Mesothelial cell of epicardium (in vitro differentiated cells): Measurements from ENCODE around the gene ZNF223. TPM values are rescaled to one million over a fixed set of nuclear protein-coding genes. Genes with fewer than 3 reads are reported as not detected.

Experiments used
- DNase-seq, 2 experiments: peaks; one replicate each; pipeline ENCODE4 v3.0.0; 2021; ENCODE audit warnings: low spot score in 2 of 2; ENCODE audit not compliant: unreplicated experiment in 2 of 2
- H3K27ac Mint-ChIP-seq: 2 replicates; pipeline ENCODE4 v1.8.0; 2021; ENCODE audit warnings: mixed read lengths
- H3K27me3 Mint-ChIP-seq: 2 replicates; pipeline ENCODE4 v1.8.0; 2021; ENCODE audit warnings: low read depth, mixed read lengths
- H3K36me3 Mint-ChIP-seq: 2 replicates; pipeline ENCODE4 v1.8.0; 2021; ENCODE audit warnings: mixed read lengths
- H3K4me1 Mint-ChIP-seq: 2 replicates; pipeline ENCODE4 v1.8.0; 2021; ENCODE audit warnings: mixed read lengths
- H3K4me3 Mint-ChIP-seq: 2 replicates; pipeline ENCODE4 v1.8.0; 2021; ENCODE audit warnings: mild to moderate bottlenecking, moderate library complexity, mixed read lengths
- H3K9me3 Mint-ChIP-seq: 2 replicates; pipeline ENCODE4 v1.8.0; 2021; ENCODE audit warnings: mixed read lengths
- total RNA-seq: library from RNA; stranded (reverse); gene quantifications from 3 replicates; pipeline ENCODE4 v1.2.1, GENCODE V29; 2021
- TF ChIP-seq, protein P1 (sequence below): fragments of 200-600 bp; sonication (generic); IDR thresholded peaks from one replicate; pipeline ENCODE4 v1.5.0; 2021; ENCODE audit warnings: antibody characterized with exemption; ENCODE audit not compliant: unreplicated experiment

Gene ZNF223
- total RNA-seq, 1 donor from 2014 or later, result 9.2 TPM

DNA sequence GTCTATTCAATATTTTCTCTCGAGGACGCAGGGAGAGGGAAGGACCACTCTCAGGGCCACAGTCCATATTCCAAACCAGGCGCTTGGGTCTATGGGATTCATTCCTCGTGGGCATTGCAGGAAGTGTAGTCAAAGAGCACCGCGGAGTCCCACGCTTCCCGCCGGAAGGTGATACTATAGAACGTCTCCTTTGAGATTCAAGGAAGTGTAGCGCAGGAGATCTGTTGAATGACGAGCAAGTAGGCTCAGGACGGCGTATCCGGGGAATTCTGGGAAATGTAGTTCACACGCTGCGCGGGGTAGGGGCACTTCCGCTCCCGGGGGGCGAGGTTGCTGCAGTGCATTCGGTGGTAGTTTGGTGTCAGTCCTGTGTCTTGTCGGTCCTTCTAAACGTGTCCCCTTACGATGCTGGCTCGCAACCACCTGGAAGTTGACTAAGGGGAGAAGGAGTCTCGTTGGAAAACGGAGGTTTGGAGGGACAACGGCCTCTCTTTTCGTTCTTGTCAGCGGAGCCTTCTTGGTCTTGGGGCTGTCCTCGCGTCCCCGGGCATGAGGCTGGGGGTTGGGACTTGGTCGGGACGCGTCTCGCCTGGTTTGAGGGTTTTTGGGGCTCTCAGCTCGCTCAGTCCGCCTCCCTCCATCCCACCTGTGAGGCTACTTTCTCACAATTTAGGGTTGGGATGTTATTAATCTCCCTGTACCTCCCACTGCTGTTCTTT is 20.1 kb downstream of the ZNF223 start, which contains the start of gene ZNF284:
ZNF284 (plus strand) TSS at position 336 of the 719 bp plus-strand sequence. CDS start 4,231 bp downstream, outside the sequence.
- peak within 1 kb of the TSS; percentile 92 for H3K4me3 Mint-ChIP-seq
- peaks cover 45% of the 10 kb centered on the region for H3K36me3 Mint-ChIP-seq
- H3K27me3 Mint-ChIP-seq, result no peaks in the 10 kb centered on the region
- TF ChIP-seq, protein P1, sequence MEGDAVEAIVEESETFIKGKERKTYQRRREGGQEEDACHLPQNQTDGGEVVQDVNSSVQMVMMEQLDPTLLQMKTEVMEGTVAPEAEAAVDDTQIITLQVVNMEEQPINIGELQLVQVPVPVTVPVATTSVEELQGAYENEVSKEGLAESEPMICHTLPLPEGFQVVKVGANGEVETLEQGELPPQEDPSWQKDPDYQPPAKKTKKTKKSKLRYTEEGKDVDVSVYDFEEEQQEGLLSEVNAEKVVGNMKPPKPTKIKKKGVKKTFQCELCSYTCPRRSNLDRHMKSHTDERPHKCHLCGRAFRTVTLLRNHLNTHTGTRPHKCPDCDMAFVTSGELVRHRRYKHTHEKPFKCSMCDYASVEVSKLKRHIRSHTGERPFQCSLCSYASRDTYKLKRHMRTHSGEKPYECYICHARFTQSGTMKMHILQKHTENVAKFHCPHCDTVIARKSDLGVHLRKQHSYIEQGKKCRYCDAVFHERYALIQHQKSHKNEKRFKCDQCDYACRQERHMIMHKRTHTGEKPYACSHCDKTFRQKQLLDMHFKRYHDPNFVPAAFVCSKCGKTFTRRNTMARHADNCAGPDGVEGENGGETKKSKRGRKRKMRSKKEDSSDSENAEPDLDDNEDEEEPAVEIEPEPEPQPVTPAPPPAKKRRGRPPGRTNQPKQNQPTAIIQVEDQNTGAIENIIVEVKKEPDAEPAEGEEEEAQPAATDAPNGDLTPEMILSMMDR, result no peak
- peaks cover 19% of the 10 kb centered on the region for H3K4me1 Mint-ChIP-seq
- DNase-seq, result peak; percentile 60 to 83
- peak within 1 kb of the TSS; percentile 95 for H3K27ac Mint-ChIP-seq
- H3K9me3 Mint-ChIP-seq, result peaks cover 40% of the 10 kb centered on the region

DNA sequence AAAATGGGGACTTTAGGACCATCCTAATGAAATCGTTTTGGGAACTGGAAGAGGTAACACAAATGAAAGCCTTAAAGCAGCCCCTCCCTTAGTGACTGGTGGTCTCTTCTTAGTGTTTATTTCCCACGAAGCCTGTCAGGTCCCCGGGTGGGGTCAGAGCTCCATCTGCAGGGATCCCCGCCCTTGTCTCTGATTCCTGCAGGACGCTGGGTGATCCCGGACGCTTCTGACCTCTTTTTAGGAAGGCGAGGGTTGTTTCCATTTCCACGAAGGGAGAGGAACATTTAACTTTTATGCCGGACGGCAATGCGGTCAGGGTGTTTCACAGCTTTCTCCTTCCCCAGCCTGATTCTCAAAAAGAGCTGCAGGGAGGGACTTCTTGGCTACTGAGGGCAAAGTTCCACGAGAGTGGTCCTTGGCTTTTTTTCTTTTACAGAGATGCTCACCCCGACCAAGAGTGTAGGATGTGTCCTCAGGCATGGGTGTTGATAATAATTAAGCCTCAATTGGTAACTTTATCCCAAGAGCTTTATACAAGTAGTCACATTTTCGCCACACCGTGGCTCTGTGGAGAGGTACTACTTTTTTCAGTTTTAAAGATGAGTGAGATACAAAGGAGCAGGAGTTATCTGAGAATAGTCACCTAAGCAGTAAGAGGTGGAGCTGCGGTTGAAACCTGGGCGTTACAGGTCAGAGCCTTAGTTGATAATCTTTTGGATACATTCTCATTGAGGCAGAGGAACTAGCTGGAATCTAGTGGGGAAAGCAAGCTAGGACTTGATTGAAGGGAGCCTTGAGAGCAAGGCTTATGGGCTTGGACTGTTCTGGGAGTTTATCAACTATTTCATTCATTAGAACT is 20.9 kb downstream of the ZNF223 start:
- peaks cover 35% of the 10 kb centered on the region for H3K9me3 Mint-ChIP-seq
- H3K27ac Mint-ChIP-seq, result no peak overlapping the region
- peak overlapping the region; percentile 92 for H3K4me3 Mint-ChIP-seq
- peaks cover 19% of the 10 kb centered on the region for H3K4me1 Mint-ChIP-seq
- no peak for DNase-seq
- TF ChIP-seq, protein P1, result no peak
- H3K36me3 Mint-ChIP-seq, result peaks cover 43% of the 10 kb centered on the region
- H3K27me3 Mint-ChIP-seq, result no peaks in the 10 kb centered on the region

DNA sequence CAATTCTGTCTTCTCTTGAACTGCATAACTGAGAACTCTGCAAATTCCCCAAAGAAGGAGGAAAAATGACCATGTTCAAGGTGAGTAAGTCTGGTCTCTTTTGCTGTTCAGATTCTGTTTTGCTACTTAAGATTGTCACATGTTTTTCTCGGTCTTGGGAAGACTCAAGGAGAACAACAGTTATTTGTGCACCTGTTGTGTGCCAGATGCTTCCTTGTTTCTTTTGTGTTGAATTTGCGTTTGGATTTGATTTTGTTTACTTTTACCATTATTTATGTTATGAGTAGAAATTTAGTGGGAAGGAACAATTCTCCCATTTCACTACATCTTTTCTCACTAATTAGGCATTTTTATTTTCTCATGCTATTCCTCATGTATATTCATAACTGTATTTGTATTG is 24.5 kb downstream of the ZNF223 start:
- H3K4me3 Mint-ChIP-seq, result no peak overlapping the region
- DNase-seq, result no peak
- H3K36me3 Mint-ChIP-seq, result peaks cover 27% of the 10 kb centered on the region
- H3K27me3 Mint-ChIP-seq, result no peaks in the 10 kb centered on the region
- peaks cover 17% of the 10 kb centered on the region for H3K4me1 Mint-ChIP-seq
- H3K9me3 Mint-ChIP-seq, result peaks cover 5% of the 10 kb centered on the region
- TF ChIP-seq, protein P1, result no peak
- H3K27ac Mint-ChIP-seq, result no peak overlapping the region

DNA sequence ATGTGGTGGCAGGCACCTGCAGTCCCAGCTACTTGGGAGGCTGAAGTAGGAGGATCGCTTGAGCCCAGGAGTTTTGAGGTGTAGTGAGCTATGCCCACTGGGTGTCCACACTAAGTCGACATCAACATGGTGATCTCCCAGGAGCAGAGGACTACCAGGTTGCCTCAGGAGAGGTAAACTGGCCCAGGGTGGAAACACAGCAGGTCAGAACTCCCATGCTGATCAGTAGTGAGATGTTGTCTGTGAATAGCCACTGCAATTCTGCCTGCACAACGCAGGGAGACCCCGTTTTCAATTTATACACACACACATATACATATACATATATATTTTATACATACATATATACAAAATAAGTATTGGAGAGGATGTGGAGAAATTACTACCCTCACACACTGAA is 40.3 kb downstream of the ZNF223 start:
- no peaks in the 10 kb centered on the region for H3K9me3 Mint-ChIP-seq

DNA sequence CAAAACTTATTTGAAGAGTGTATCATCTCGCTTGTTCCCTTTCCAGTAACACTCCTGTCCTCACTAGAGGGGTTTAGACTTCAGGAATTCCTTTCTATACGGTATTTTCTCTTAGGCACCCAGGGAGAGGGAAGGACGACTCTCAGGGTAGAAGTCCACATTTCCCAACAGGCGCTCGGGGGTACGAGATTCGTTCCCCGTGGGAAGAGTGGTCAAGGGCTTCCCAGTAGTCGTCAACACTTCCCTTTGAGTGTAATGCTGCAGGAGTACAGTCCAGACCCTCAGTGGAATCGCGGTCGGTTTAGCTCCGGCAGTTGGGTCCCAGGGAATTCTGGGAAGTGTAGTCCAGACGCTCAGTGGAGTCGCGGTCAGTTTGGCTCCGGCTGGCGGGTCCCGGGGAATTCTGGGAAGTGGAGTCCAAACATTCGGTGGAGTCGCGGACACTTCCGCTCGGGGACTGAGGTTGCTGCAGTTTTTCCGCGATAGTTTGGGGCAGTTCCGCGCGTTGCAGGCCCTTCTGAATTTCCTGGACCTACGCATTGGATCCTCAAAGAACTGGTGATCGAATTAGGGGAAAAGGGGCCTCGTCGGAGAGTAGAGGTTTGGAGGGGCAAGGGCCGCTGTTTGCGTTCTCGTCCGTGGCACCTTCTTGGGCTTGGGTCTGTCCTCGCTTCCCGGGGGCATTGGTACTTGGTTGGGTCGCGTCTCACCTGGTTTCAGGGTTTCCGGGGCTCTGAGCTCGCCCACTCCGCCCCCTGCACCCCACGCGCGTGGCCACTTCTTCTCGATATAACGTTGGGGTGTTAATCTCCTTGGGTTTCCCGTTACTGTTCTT is 42.3 kb downstream of the ZNF223 start, which contains the start of gene ZNF224:
ZNF224 (plus strand) TSS at position 431 of the 835 bp plus-strand sequence. CDS start 3,513 bp downstream, outside the sequence.
- Mint-ChIP-seq H3K27me3 (peaks cover 4% of the 10 kb centered on the region), H3K9me3 (no peaks in the 10 kb centered on the region), H3K4me3 (peak within 1 kb of the TSS; percentile 99), H3K27ac (peak within 1 kb of the TSS; percentile 92), H3K4me1 (peaks cover 11% of the 10 kb centered on the region), H3K36me3 (peaks cover 22% of the 10 kb centered on the region)
- TF ChIP-seq, protein P1, result no peak
- DNase-seq, result peak; percentile 77 to 87

More for the DNA sequence above, 40.3 kb downstream of the ZNF223 start:
- DNase-seq, result no peak
- Mint-ChIP-seq H3K27ac (no peak overlapping the region), H3K36me3 (peaks cover 14% of the 10 kb centered on the region), H3K4me1 (peaks cover 11% of the 10 kb centered on the region), H3K27me3 (peaks cover 4% of the 10 kb centered on the region), H3K4me3 (no peak overlapping the region)
- TF ChIP-seq, protein P1, result no peak
